Liver (tissue), 9 donors: ENCODE measurements around the gene CHRM4. TPM values are rescaled to one million over a fixed set of nuclear protein-coding genes. Genes with fewer than 3 reads are reported as not detected.

Source experiments
- DNase-seq: peaks from one replicate; pipeline ENCODE4 v3.0.0-alpha.2; 2017; ENCODE audit warnings: low spot score
- H3K27ac ChIP-seq, 2 donors: one replicate each; pipeline ENCODE4 v1.7.0; 2013; ENCODE audit warnings: inconsistent platforms in 2 of 2, low read length in 2 of 2, control low read depth in 1 of 2, low read depth in 1 of 2, mild to moderate bottlenecking in 1 of 2
- H3K27me3 ChIP-seq, 4 donors: one replicate each; pipeline versions ENCODE4 v1.6.1 to v1.7.0; 2013; ENCODE audit warnings: low read length in 3 of 4, inconsistent platforms in 1 of 4, mild to moderate bottlenecking in 1 of 4, moderate library complexity in 1 of 4; ENCODE audit not compliant: control insufficient read depth in 4 of 4, insufficient read depth in 4 of 4
- H3K36me3 ChIP-seq, 4 donors: one replicate each; pipeline versions ENCODE4 v1.6.1 to v1.7.0; 2013; ENCODE audit warnings: low read length in 3 of 4, mild to moderate bottlenecking in 3 of 4, low read depth in 1 of 4, moderate library complexity in 1 of 4; ENCODE audit not compliant: control insufficient read depth in 4 of 4, insufficient read depth in 3 of 4
- H3K4me1 ChIP-seq, 4 donors: one replicate each; pipeline versions ENCODE4 v1.6.1 to v1.7.0; 2013; ENCODE audit warnings: low read length in 3 of 4, mild to moderate bottlenecking in 3 of 4, moderate library complexity in 1 of 4; ENCODE audit not compliant: control insufficient read depth in 4 of 4, insufficient read depth in 4 of 4
- H3K4me3 ChIP-seq, 3 donors: one replicate each; pipeline versions ENCODE4 v1.6.1 to v1.7.0; 2013; ENCODE audit warnings: low read length in 3 of 3, control low read depth in 1 of 3, low read depth in 1 of 3, mild to moderate bottlenecking in 1 of 3
- H3K9ac ChIP-seq, 2 donors: one replicate each; pipeline ENCODE4 v1.7.0; 2013; ENCODE audit warnings: low read length in 2 of 2, mild to moderate bottlenecking in 2 of 2, moderate library complexity in 2 of 2, control low read depth in 1 of 2, low read depth in 1 of 2
- H3K9me3 ChIP-seq, 4 donors: one replicate each; pipeline versions ENCODE4 v1.6.1 to v1.7.0; 2013; ENCODE audit warnings: low read length in 3 of 4; ENCODE audit not compliant: control insufficient read depth in 4 of 4
- EGR1 ChIP-seq, 2 donors: IDR thresholded peaks; 2 replicates each; pipeline ENCODE4 v1.6.1; 2016 to 2018; ENCODE audit warnings: antibody characterized with exemption in 2 of 2, low read depth in 2 of 2
- FOXA1 ChIP-seq: IDR thresholded peaks from 2 replicates; pipeline ENCODE4 v1.6.1; 2016; ENCODE audit warnings: antibody characterized with exemption
- FOXA2 ChIP-seq: IDR thresholded peaks from 2 replicates; pipeline ENCODE4 v1.6.1; 2016; ENCODE audit warnings: antibody characterized with exemption
- GABPA ChIP-seq, 2 donors: IDR thresholded peaks in 1 of 2; conservative IDR thresholded peaks in 1 of 2; 2 replicates each; pipeline ENCODE4 v1.6.1; 2016; ENCODE audit warnings: antibody characterized with exemption in 2 of 2, mild to moderate bottlenecking in 1 of 2, moderate library complexity in 1 of 2
- HNF4A ChIP-seq, 2 donors: conservative IDR thresholded peaks; 2 replicates each; pipeline ENCODE4 v1.6.1; 2016; ENCODE audit warnings: antibody characterized with exemption in 2 of 2, mild to moderate bottlenecking in 2 of 2
- HNF4G ChIP-seq: IDR thresholded peaks from 2 replicates; pipeline ENCODE4 v1.6.1; 2016; ENCODE audit warnings: antibody characterized with exemption
- JUND ChIP-seq, 2 donors: IDR thresholded peaks; 2 replicates each; pipeline ENCODE4 v1.6.1; 2016; ENCODE audit warnings: antibody characterized with exemption in 2 of 2
- NR2F2 ChIP-seq: IDR thresholded peaks from 2 replicates; pipeline ENCODE4 v1.6.1; 2016; ENCODE audit warnings: antibody characterized with exemption
- RAD21 ChIP-seq, 2 donors: IDR thresholded peaks; 2 replicates each; pipeline ENCODE4 v1.6.1; 2016; ENCODE audit warnings: antibody characterized with exemption in 2 of 2, mild to moderate bottlenecking in 2 of 2
- RXRA ChIP-seq, 2 donors: IDR thresholded peaks; 2 replicates each; pipeline ENCODE4 v1.6.1; 2017 to 2018; ENCODE audit warnings: antibody characterized with exemption in 2 of 2, mild to moderate bottlenecking in 1 of 2
- SP1 ChIP-seq: IDR thresholded peaks from 2 replicates; pipeline ENCODE4 v1.6.1; 2018; ENCODE audit warnings: antibody characterized with exemption, mild to moderate bottlenecking
- TAF1 ChIP-seq: conservative IDR thresholded peaks from 2 replicates; pipeline ENCODE4 v1.6.1; 2016; ENCODE audit warnings: antibody characterized with exemption, mild to moderate bottlenecking
- YY1 ChIP-seq: IDR thresholded peaks from 2 replicates; pipeline ENCODE4 v1.6.1; 2016; ENCODE audit warnings: antibody characterized with exemption, mild to moderate bottlenecking
- WGBS: extraction: QIAGEN DNeasy Blood & Tissue Kit; methylation state at CpG from one replicate; pipeline ENCODE4 v1.1.7; 2013; 5-methylcytosine and 5-hydroxymethylcytosine counted together
- polyA plus RNA-seq, 2 donors: library from polyadenylated mRNA; stranded (reverse) in 1 of 2; unstranded in 1 of 2; fragments of 200-250 nt in 1 of 2; fragments of >200 nt in 1 of 2; fragmentation: Nextera tagmentation in 1 of 2; extraction: Ambion mirVana in 1 of 2; gene quantifications; one replicate each; pipeline versions ENCODE4 v1.2.1 to v1.2.3, GENCODE V29; 2013 to 2015
- total RNA-seq, 2 donors: library from RNA; depleted of rRNA; stranded (reverse); fragments of >200 nt; gene quantifications; one replicate each; pipeline ENCODE4 v1.2.3, GENCODE V29; 2014
- TF ChIP-seq, protein P1 (sequence below): IDR thresholded peaks from 2 replicates; pipeline ENCODE4 v1.6.1; 2016; ENCODE audit warnings: antibody characterized with exemption, mild to moderate bottlenecking
- TF ChIP-seq, protein P2 (sequence below): IDR thresholded peaks from 2 replicates; pipeline ENCODE4 v1.6.1; 2016; ENCODE audit warnings: antibody characterized with exemption
- TF ChIP-seq, protein P3 (sequence below): IDR thresholded peaks from 2 replicates; pipeline ENCODE4 v1.6.1; 2016; ENCODE audit warnings: antibody characterized with exemption
- TF ChIP-seq, protein P4 (sequence below): IDR thresholded peaks from 2 replicates; pipeline ENCODE4 v1.6.1; 2016; ENCODE audit warnings: antibody characterized with exemption
- TF ChIP-seq, protein P5 (sequence below): fragments of 150-350 bp; IDR thresholded peaks from 2 replicates; pipeline ENCODE4 v1.5.1; 2017; ENCODE audit warnings: improper control_type of control experiment, low read depth, low read length; ENCODE audit not compliant: missing input control
- donor health status: healthy.
- donor health status: healthy.
- donor health status: healthy.
- donor health status: healthy.
- donor health status: healthy.

Gene CHRM4
- total and polyA plus RNA-seq, 4 donors, result 0.08 to 0.09 TPM; not detected in 2

DNA sequence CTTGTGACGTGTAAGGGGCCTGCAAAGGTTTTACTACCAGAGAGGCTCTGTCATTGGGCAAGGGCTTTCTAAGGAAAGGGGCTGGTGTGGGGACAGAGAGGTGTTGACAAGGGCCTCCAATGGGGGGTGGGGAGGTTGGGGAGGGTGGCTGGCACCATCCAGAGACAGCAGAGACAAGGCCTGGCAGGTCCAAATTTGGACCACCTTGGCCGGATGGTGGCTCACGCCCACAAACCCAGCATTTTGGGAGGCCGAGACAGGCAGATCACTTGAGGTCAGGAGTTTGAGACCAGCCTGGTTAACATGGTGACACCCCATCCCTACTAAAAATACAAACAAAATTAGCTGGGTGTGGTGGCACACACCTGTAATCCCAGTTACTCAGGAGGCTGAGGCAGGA, 2.2 kb upstream of the CHRM4 start:
- H3K9ac ChIP-seq, result no peak overlapping the region
- 80% methylated on average over 4 of the region's 4 CpGs for WGBS
- no peak overlapping the region for H3K4me3 ChIP-seq
- peaks cover 20 to 34% (median 26%) of the 10 kb centered on the region in 4 donors for H3K4me1 ChIP-seq
- no peaks in the 10 kb centered on the region for H3K9me3 ChIP-seq
- no peak for DNase-seq
- H3K36me3 ChIP-seq, result peaks cover 1 to 12% (median 5%) of the 10 kb centered on the region in 4 donors
- TF ChIP-seq GABPA (IDR thresholded peaks at IDR 0.05 in 1 of 2, conservative IDR thresholded peaks at IDR 0.05 in 1 of 2) (no peak), YY1 (no peak), FOXA2 (no peak), SP1 (no peak), HNF4A (conservative IDR thresholded peaks at IDR 0.05) (no peak), FOXA1 (no peak), JUND (IDR thresholded peaks at IDR 0.05) (no peak), RXRA (IDR thresholded peaks at IDR 0.05) (no peak), HNF4G (no peak), TAF1 (no peak), NR2F2 (no peak), EGR1 (IDR thresholded peaks at IDR 0.05; ENCODE audit: low read depth in 2 of 2) (no peak), RAD21 (IDR thresholded peaks at IDR 0.05) (no peak)
- TF ChIP-seq, protein P1, sequence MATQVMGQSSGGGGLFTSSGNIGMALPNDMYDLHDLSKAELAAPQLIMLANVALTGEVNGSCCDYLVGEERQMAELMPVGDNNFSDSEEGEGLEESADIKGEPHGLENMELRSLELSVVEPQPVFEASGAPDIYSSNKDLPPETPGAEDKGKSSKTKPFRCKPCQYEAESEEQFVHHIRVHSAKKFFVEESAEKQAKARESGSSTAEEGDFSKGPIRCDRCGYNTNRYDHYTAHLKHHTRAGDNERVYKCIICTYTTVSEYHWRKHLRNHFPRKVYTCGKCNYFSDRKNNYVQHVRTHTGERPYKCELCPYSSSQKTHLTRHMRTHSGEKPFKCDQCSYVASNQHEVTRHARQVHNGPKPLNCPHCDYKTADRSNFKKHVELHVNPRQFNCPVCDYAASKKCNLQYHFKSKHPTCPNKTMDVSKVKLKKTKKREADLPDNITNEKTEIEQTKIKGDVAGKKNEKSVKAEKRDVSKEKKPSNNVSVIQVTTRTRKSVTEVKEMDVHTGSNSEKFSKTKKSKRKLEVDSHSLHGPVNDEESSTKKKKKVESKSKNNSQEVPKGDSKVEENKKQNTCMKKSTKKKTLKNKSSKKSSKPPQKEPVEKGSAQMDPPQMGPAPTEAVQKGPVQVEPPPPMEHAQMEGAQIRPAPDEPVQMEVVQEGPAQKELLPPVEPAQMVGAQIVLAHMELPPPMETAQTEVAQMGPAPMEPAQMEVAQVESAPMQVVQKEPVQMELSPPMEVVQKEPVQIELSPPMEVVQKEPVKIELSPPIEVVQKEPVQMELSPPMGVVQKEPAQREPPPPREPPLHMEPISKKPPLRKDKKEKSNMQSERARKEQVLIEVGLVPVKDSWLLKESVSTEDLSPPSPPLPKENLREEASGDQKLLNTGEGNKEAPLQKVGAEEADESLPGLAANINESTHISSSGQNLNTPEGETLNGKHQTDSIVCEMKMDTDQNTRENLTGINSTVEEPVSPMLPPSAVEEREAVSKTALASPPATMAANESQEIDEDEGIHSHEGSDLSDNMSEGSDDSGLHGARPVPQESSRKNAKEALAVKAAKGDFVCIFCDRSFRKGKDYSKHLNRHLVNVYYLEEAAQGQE, result no peak
- TF ChIP-seq, protein P2, sequence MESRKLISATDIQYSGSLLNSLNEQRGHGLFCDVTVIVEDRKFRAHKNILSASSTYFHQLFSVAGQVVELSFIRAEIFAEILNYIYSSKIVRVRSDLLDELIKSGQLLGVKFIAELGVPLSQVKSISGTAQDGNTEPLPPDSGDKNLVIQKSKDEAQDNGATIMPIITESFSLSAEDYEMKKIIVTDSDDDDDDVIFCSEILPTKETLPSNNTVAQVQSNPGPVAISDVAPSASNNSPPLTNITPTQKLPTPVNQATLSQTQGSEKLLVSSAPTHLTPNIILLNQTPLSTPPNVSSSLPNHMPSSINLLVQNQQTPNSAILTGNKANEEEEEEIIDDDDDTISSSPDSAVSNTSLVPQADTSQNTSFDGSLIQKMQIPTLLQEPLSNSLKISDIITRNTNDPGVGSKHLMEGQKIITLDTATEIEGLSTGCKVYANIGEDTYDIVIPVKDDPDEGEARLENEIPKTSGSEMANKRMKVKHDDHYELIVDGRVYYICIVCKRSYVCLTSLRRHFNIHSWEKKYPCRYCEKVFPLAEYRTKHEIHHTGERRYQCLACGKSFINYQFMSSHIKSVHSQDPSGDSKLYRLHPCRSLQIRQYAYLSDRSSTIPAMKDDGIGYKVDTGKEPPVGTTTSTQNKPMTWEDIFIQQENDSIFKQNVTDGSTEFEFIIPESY, result no peak
- TF ChIP-seq, protein P3, sequence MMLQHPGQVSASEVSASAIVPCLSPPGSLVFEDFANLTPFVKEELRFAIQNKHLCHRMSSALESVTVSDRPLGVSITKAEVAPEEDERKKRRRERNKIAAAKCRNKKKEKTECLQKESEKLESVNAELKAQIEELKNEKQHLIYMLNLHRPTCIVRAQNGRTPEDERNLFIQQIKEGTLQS, result no peak
- TF ChIP-seq, protein P4, sequence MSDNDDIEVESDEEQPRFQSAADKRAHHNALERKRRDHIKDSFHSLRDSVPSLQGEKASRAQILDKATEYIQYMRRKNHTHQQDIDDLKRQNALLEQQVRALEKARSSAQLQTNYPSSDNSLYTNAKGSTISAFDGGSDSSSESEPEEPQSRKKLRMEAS, result no peak
- TF ChIP-seq, protein P5, sequence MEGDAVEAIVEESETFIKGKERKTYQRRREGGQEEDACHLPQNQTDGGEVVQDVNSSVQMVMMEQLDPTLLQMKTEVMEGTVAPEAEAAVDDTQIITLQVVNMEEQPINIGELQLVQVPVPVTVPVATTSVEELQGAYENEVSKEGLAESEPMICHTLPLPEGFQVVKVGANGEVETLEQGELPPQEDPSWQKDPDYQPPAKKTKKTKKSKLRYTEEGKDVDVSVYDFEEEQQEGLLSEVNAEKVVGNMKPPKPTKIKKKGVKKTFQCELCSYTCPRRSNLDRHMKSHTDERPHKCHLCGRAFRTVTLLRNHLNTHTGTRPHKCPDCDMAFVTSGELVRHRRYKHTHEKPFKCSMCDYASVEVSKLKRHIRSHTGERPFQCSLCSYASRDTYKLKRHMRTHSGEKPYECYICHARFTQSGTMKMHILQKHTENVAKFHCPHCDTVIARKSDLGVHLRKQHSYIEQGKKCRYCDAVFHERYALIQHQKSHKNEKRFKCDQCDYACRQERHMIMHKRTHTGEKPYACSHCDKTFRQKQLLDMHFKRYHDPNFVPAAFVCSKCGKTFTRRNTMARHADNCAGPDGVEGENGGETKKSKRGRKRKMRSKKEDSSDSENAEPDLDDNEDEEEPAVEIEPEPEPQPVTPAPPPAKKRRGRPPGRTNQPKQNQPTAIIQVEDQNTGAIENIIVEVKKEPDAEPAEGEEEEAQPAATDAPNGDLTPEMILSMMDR, result no peak
- H3K27ac ChIP-seq, result no peak overlapping the region
- peaks cover 0 to 12% (median 4%) of the 10 kb centered on the region in 4 donors for H3K27me3 ChIP-seq
